Smooth muscle cell (in vitro differentiated cells): ENCODE results near the gene HOXB3. TPM values are rescaled to one million over a fixed set of nuclear protein-coding genes. Genes with fewer than 3 reads are reported as not detected.

Experiments
- DNase-seq: peaks from one replicate; lab custom pipeline; 2025; ENCODE audit not compliant: unreplicated experiment; lab: John Stamatoyannopoulos, UW
- H2AFZ ChIP-seq: fragments of 200-600 bp; sonication (generic); 2 replicates; pipeline ENCODE4 v1.6.0; 2016; ENCODE audit warnings: antibody characterized with exemption, low read depth, mild to moderate bottlenecking
- H3F3A ChIP-seq: fragments of 200-600 bp; sonication (generic); 2 replicates; pipeline ENCODE4 v1.6.0; 2017; ENCODE audit warnings: antibody characterized with exemption, low read depth
- H3K27ac ChIP-seq: fragments of 200-600 bp; sonication (generic); 2 replicates; pipeline ENCODE4 v1.5.1; 2016; ENCODE audit warnings: low read depth, mild to moderate bottlenecking
- H3K27me3 ChIP-seq: fragments of 200-600 bp; sonication (generic); 2 replicates; pipeline ENCODE4 v1.6.1; 2016; ENCODE audit warnings: low read depth, mild to moderate bottlenecking
- H3K36me3 ChIP-seq: fragments of 200-600 bp; sonication (generic); 2 replicates; pipeline ENCODE4 v1.5.1; 2016; ENCODE audit warnings: low read depth
- H3K4me1 ChIP-seq: fragments of 200-600 bp; sonication (generic); 2 replicates; pipeline ENCODE4 v1.5.1; 2016; ENCODE audit warnings: low read depth
- H3K4me2 ChIP-seq: fragments of 200-600 bp; sonication (generic); 2 replicates; pipeline ENCODE4 v1.6.0; 2016; ENCODE audit warnings: mild to moderate bottlenecking
- H3K4me3 ChIP-seq: fragments of 200-600 bp; sonication (generic); 2 replicates; pipeline ENCODE4 v1.5.1; 2016; ENCODE audit warnings: mild to moderate bottlenecking
- H3K79me2 ChIP-seq: fragments of 200-600 bp; sonication (generic); 2 replicates; pipeline ENCODE4 v1.6.0; 2016; ENCODE audit warnings: low read depth, mild to moderate bottlenecking
- H3K9ac ChIP-seq: fragments of 200-600 bp; sonication (generic); 2 replicates; pipeline ENCODE4 v1.6.0; 2016; ENCODE audit warnings: low read depth
- H3K9me3 ChIP-seq: fragments of 200-600 bp; sonication (generic); replicated peaks from 2 replicates; pipeline ENCODE4 v1.5.1; 2016; ENCODE audit warnings: low read depth
- H4K20me1 ChIP-seq: fragments of 200-600 bp; sonication (generic); 2 replicates; pipeline ENCODE4 v1.6.0; 2016; ENCODE audit warnings: low read depth
- CTCF ChIP-seq: fragments of 200-600 bp; sonication (generic); IDR thresholded peaks from 2 replicates; pipeline ENCODE4 v1.5.1; 2017; ENCODE audit warnings: borderline replicate concordance, mild to moderate bottlenecking, antibody characterized with exemption; ENCODE audit not compliant: insufficient read depth, poor library complexity, severe bottlenecking
- WGBS: methylation state at CpG from one replicate; pipeline ENCODE4 v1.1.7; 2016; ENCODE audit warnings: low lambda C conversion rate; 5-methylcytosine and 5-hydroxymethylcytosine counted together
- polyA plus RNA-seq: library from polyadenylated mRNA; unstranded; fragments of >200 nt; fragmentation: Nextera tagmentation; extraction: Ambion mirVana; gene quantifications from 2 replicates; pipeline ENCODE4 v1.2.1, GENCODE V29; 2016
- total RNA-seq: library from RNA; depleted of rRNA; stranded (reverse); fragments of >200 nt; gene quantifications from 2 replicates; pipeline ENCODE4 v1.2.3, GENCODE V29; 2014

HOXB3 gene
- total and polyA plus RNA-seq, 2 experiments from 2014 or later: 2.8 to 5.1 TPM

GRCh38 chr17:48548523-48549280, 41.3 kb downstream of the HOXB3 start:
- H3K79me2 ChIP-seq: peaks cover 4% of the 10 kb centered on the region

GRCh38 chr17:48547808-48548522, 42.1 kb downstream of the HOXB3 start:
- Histone ChIP-seq H3K27me3 (peaks cover 21% of the 10 kb centered on the region), H3K4me1 (no peaks in the 10 kb centered on the region), H3K4me3 (peak overlapping the region; percentile 25), H3K27ac (peak overlapping the region; percentile 93), H4K20me1 (peaks cover 3% of the 10 kb centered on the region), H2AFZ (peak overlapping the region; percentile 35), H3F3A (peaks cover 30% of the 10 kb centered on the region), H3K79me2 (peaks cover 10% of the 10 kb centered on the region), H3K4me2 (peak overlapping the region; percentile 98), H3K9me3 (no peaks in the 10 kb centered on the region), H3K36me3 (no peaks in the 10 kb centered on the region), H3K9ac (peak overlapping the region; percentile 44)
- TF ChIP-seq CTCF: no peak
- DNase-seq: no peak
- 25% methylated on average over 24 of the region's 24 CpGs for WGBS

More at GRCh38 chr17:48548523-48549280, 41.3 kb downstream of the HOXB3 start:
- TF ChIP-seq CTCF: no peak
- DNase-seq: no peak
- H3K4me1 ChIP-seq: no peaks in the 10 kb centered on the region
- no peak overlapping the region for H2AFZ ChIP-seq
- H4K20me1 ChIP-seq: peaks cover 9% of the 10 kb centered on the region
- H3K4me2 ChIP-seq: peak overlapping the region; percentile 98
- H3K9me3 ChIP-seq: no peaks in the 10 kb centered on the region
- no peak overlapping the region for H3K4me3 ChIP-seq
- no peaks in the 10 kb centered on the region for H3K36me3 ChIP-seq
- H3K27ac ChIP-seq: peak overlapping the region; percentile 93
- peaks cover 28% of the 10 kb centered on the region for H3K27me3 ChIP-seq
- WGBS: 51% methylated on average over 6 of the region's 6 CpGs
- no peak overlapping the region for H3K9ac ChIP-seq
- peaks cover 30% of the 10 kb centered on the region for H3F3A ChIP-seq

GRCh38 chr17:48546924-48547807, 42.9 kb downstream of the HOXB3 start:
- Histone ChIP-seq H3K27me3 (peaks cover 17% of the 10 kb centered on the region), H3K9ac (peak overlapping the region; percentile 3), H3K36me3 (no peaks in the 10 kb centered on the region), H2AFZ (no peak overlapping the region), H4K20me1 (no peaks in the 10 kb centered on the region), H3K9me3 (no peaks in the 10 kb centered on the region), H3K79me2 (peaks cover 18% of the 10 kb centered on the region), H3K4me3 (peak overlapping the region; percentile 25), H3K27ac (peak overlapping the region; percentile 93), H3K4me2 (peak overlapping the region; percentile 98), H3F3A (peaks cover 30% of the 10 kb centered on the region), H3K4me1 (no peaks in the 10 kb centered on the region)
- DNase-seq: no peak
- WGBS: 26% methylated on average over 10 of the region's 10 CpGs
- no peak for TF ChIP-seq CTCF
